ENCODE data around the gene KAT6B.

KAT6B gene

GRCh38 chr10:75032813-75033212 lies 206.4 kb downstream of the KAT6B start:
- H3K27ac ChIP-seq, result no peak overlapping the region
- TF ChIP-seq CTCF (IDR thresholded peaks at IDR 0.05), result no peak
- no peak for TF ChIP-seq ZFX (IDR thresholded peaks at IDR 0.05; ENCODE audit: borderline replicate concordance)

- no peak overlapping the region for H3K27ac ChIP-seq
- TF ChIP-seq CTCF (IDR thresholded peaks at IDR 0.05), result no peak
- TF ChIP-seq ZFX (IDR thresholded peaks at IDR 0.05; ENCODE audit: borderline replicate concordance), result no peak
Observed at GRCh38 chr10:75033399-75034130, 207.2 kb downstream of the KAT6B start.

- H3K27ac ChIP-seq, result no peak overlapping the region
- TF ChIP-seq CTCF (IDR thresholded peaks at IDR 0.05) (no peak), ZFX (IDR thresholded peaks at IDR 0.05; ENCODE audit: borderline replicate concordance) (no peak)
Observed at GRCh38 chr10:75034131-75034512, 207.7 kb downstream of the KAT6B start.

- no peak overlapping the region for H3K27ac ChIP-seq
- TF ChIP-seq CTCF (IDR thresholded peaks at IDR 0.05) (no peak), ZFX (IDR thresholded peaks at IDR 0.05; ENCODE audit: borderline replicate concordance) (no peak)
Observed at GRCh38 chr10:75034714-75035258, 208.4 kb downstream of the KAT6B start.

- H3K27ac ChIP-seq, result no peak overlapping the region
- no peak for TF ChIP-seq CTCF (IDR thresholded peaks at IDR 0.05)
Observed at GRCh38 chr10:75035975-75036708, 209.7 kb downstream of the KAT6B start.

GRCh38 chr10:75037171-75038153 lies 211.1 kb downstream of the KAT6B start:
- no peak overlapping the region for H3K27ac ChIP-seq
- TF ChIP-seq CTCF (IDR thresholded peaks at IDR 0.05) (no peak), ZFX (IDR thresholded peaks at IDR 0.05; ENCODE audit: borderline replicate concordance) (no peak)

All from 22Rv1 (cell line).